Panc1 (cell line): ENCODE data around the gene BTG4. TPM values are rescaled to one million over a fixed set of nuclear protein-coding genes. Genes with fewer than 3 reads are reported as not detected.

Source experiments
- ATAC-seq: fragments of 200-7000 bp; cut with Tn5 transposase; 2 replicates; pipeline ENCODE4 v1.9.1; 2020; ENCODE audit warnings: mild to moderate bottlenecking, moderate library complexity
- BruUV-seq: library from RNA; stranded (reverse); fragments of 400-500 nt; replicated peaks from 2 replicates; lab custom pipeline; 2021; lab: Mats Ljungman, UMichigan
- CTCF ChIA-PET: fragments of 300-600 bp; sonication (Branson Sonifier 250); formaldehyde crosslinking; loops from one replicate; lab custom pipeline; 2022; ENCODE audit warnings: antibody characterized with exemption; lab: Charles Lee
- POLR2A ChIA-PET: fragments of 300-600 bp; sonication (Branson Sonifier 250); formaldehyde crosslinking; loops from one replicate; lab custom pipeline; 2022; ENCODE audit warnings: antibody characterized with exemption; lab: Charles Lee
- DNase-seq: peaks from one replicate; pipeline ENCODE4 v3.0.0-alpha.2; 2010; ENCODE audit warnings: low read depth, low spot score
- H3K27ac ChIP-seq: 2 replicates; pipeline ENCODE4 v1.5.1; 2011; ENCODE audit warnings: mild to moderate bottlenecking, low read length, inconsistent platforms
- H3K27me3 ChIP-seq: fragments of 200-500 bp; sonication (Bioruptor generic); 2 replicates; pipeline ENCODE4 v1.6.0; 2014; ENCODE audit warnings: low read length, inconsistent platforms; ENCODE audit not compliant: control insufficient read depth, insufficient read depth
- H3K36me3 ChIP-seq: fragments of 200-500 bp; sonication (Bioruptor generic); 2 replicates; pipeline ENCODE4 v1.5.1; 2014; ENCODE audit warnings: inconsistent platforms, mild to moderate bottlenecking, low read length, moderate library complexity; ENCODE audit not compliant: control insufficient read depth, insufficient read depth
- H3K4me1 ChIP-seq: 2 replicates; pipeline ENCODE4 v1.5.1; 2011; ENCODE audit warnings: inconsistent platforms, mild to moderate bottlenecking, low read length, moderate library complexity; ENCODE audit not compliant: control insufficient read depth, insufficient read depth
- H3K4me3 ChIP-seq, 2 experiments: 2 replicates each; pipeline ENCODE4 v1.5.1; 2011 to 2012; ENCODE audit warnings: low read depth in 2 of 2, low read length in 2 of 2, mild to moderate bottlenecking in 2 of 2, inconsistent platforms in 1 of 2, moderate library complexity in 1 of 2
- H3K9me3 ChIP-seq: fragments of 200-500 bp; sonication (Bioruptor generic); 2 replicates; pipeline ENCODE4 v1.5.1; 2014; ENCODE audit warnings: low read depth, mild to moderate bottlenecking, inconsistent platforms, low read length, moderate library complexity; ENCODE audit not compliant: control insufficient read depth, insufficient read depth
- CTCF ChIP-seq: fragments of 450-650 bp; IDR thresholded peaks from 2 replicates; pipeline ENCODE4 v1.5.1; 2017; ENCODE audit warnings: mild to moderate bottlenecking
- POLR2AphosphoS5 ChIP-seq: IDR thresholded peaks from 2 replicates; pipeline ENCODE4 v1.6.1; 2012; ENCODE audit warnings: mild to moderate bottlenecking, low read depth, low read length, moderate library complexity
- REST ChIP-seq, 2 experiments: IDR thresholded peaks; 2 replicates each; pipeline ENCODE4 v1.6.1; 2011 to 2012; ENCODE audit warnings: low read depth in 2 of 2, control low read depth in 1 of 2, low read length in 1 of 2, mild to moderate bottlenecking in 1 of 2, moderate library complexity in 1 of 2; ENCODE audit not compliant: insufficient read depth in 1 of 2
- SIN3A ChIP-seq: IDR thresholded peaks from 2 replicates; pipeline ENCODE4 v1.6.1; 2012; ENCODE audit warnings: low read depth, mild to moderate bottlenecking, low read length, moderate library complexity, borderline replicate concordance; ENCODE audit not compliant: insufficient read depth
- TCF7L2 ChIP-seq: IDR thresholded peaks from 2 replicates; pipeline ENCODE4 v1.6.1; 2011; ENCODE audit warnings: mild to moderate bottlenecking, low read depth, low read length, inconsistent platforms
- in situ Hi-C: cut with HindIII; loops from 2 replicates; pipeline ENCODE4 v1.10.0; 2016; ENCODE audit warnings: low sequenced_read_pairs, low pct_unique_long_range_greater_than_20kb
- intact Hi-C: fragments of 100-400 bp; cut with micrococcal nuclease; formaldehyde crosslinking; loops from one replicate; pipeline ENCODE4 v1.10.0; 2022; ENCODE audit not compliant: unreplicated experiment
- total RNA-seq: library from RNA; stranded (reverse); gene quantifications from one replicate; pipeline ENCODE4 v1.2.1, GENCODE V29; 2021; ENCODE audit not compliant: unreplicated experiment

Gene BTG4
- total RNA-seq, 1 experiment from 2014 or later, result not detected

GRCh38 chr11:111452146-111452545, 60.0 kb downstream of the BTG4 start:
- no peak overlapping the region for H3K4me3 ChIP-seq
- H3K27ac ChIP-seq, result no peak overlapping the region
- in situ Hi-C loops, result no loop called here
- TF ChIP-seq CTCF (no peak), SIN3A (no peak), TCF7L2 (no peak), POLR2AphosphoS5 (no peak), REST (IDR thresholded peaks at IDR 0.05; ENCODE audit: insufficient read depth in 1 of 2, low read depth in 2 of 2, low read length in 1 of 2) (no peak)
- ChIA-PET CTCF (no interaction called here), POLR2A (no interaction called here)
- H3K9me3 ChIP-seq, result no peaks in the 10 kb centered on the region
- intact Hi-C loops, result no loop called here
- H3K27me3 ChIP-seq, result no peaks in the 10 kb centered on the region
- no peak for DNase-seq
- H3K4me1 ChIP-seq, result no peaks in the 10 kb centered on the region
- H3K36me3 ChIP-seq, result no peaks in the 10 kb centered on the region
- no TSS peak for BruUV-seq
- ATAC-seq, result no peak

- H3K27me3 ChIP-seq, result no peaks in the 10 kb centered on the region
- ChIA-PET POLR2A (no interaction called here), CTCF (interaction anchor here (0.6 to 1.1 kb wide), 2 partner anchors 59 to 115 kb away, joined by 5 to 6 read pairs; no protein-coding TSS in a partner anchor)
- intact Hi-C loops (no loop called here), in situ Hi-C loops (no loop called here)
- no peak overlapping the region for H3K4me3 ChIP-seq
- no TSS peak for BruUV-seq
- no peak for DNase-seq
- ATAC-seq, result no peak
- no peaks in the 10 kb centered on the region for H3K36me3 ChIP-seq
- H3K9me3 ChIP-seq, result no peaks in the 10 kb centered on the region
- H3K4me1 ChIP-seq, result no peaks in the 10 kb centered on the region
- no peak for TF ChIP-seq POLR2AphosphoS5
- no peak overlapping the region for H3K27ac ChIP-seq
Observed at GRCh38 chr11:111450480-111451320, 61.5 kb downstream of the BTG4 start.
